GM19455 (cell line): ENCODE measurements around the gene CPT1B.
"Not testable (repeated sequence)": the region's sequence is repeated elsewhere in the genome, so short reads cannot be mapped to it uniquely, and the experiment has no call there.

Experiments
- ATAC-seq: cut with Tn5 transposase; IDR thresholded peaks from one replicate; pipeline ENCODE4 v1.9.1; 2021; ENCODE audit not compliant: unreplicated experiment

CPT1B gene

DNA sequence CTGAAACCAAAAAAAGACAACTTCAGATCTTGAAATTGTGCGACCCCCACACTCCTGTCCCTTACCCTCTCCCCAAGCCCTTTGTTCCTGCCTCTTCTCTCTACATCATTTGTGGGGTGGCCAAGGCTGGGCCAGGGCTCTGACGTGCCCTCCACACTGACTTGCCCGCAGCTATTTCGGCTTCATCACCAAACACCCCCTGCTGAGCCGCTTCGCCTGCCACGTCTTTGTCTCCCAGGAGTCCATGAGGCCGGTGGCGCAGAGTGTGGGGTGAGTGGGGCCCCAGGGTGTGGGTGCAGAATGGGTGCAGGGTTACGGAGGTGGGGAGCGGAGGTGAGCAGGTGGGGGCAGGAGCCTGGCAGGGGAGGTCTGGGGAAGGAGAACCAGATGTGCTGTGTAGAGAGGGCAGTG lies 31.8 kb upstream of the CPT1B start:
- ATAC-seq, result no peak

DNA sequence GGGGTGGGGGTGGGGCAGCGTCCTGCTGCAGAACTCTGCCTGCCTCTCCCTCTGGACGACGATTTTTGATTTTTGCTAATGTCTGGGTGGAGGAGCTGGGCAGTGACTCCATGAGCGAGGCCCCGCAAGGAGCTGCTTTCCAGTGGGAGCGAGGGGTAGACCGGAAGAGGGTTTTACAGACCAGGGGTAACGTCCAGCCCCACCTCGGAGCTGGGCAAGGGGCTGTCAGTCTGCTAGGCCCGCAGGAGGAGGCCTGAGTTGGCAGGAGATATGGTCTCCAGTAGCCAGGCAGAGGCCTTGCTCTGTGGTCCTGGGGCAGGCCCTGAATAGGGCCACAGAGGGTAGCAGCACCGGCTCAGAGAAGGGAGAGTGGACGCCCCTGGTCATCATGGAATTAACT lies 31.4 kb upstream of the CPT1B start:
- no peak for ATAC-seq

DNA sequence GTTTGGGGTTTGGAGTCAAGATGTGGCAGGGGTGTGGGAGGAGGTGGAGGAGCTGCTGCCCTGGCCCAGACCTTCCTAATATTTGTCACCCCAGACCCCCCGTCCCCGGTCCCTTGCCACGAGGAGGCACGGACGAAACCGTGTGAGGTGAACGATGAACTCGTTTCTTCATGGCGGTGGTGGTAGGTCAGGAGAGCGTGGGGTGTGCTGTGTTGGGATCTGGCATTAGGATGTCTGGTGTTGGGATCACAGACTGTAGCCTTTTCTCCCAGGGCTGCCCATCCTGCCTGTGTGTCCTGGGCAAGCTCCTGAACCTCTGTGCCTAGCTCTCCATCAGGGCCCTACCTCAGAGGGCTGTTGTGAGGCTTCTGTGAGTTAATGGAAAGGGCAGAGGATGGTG lies 30.8 kb upstream of the CPT1B start:
- no peak for ATAC-seq

DNA sequence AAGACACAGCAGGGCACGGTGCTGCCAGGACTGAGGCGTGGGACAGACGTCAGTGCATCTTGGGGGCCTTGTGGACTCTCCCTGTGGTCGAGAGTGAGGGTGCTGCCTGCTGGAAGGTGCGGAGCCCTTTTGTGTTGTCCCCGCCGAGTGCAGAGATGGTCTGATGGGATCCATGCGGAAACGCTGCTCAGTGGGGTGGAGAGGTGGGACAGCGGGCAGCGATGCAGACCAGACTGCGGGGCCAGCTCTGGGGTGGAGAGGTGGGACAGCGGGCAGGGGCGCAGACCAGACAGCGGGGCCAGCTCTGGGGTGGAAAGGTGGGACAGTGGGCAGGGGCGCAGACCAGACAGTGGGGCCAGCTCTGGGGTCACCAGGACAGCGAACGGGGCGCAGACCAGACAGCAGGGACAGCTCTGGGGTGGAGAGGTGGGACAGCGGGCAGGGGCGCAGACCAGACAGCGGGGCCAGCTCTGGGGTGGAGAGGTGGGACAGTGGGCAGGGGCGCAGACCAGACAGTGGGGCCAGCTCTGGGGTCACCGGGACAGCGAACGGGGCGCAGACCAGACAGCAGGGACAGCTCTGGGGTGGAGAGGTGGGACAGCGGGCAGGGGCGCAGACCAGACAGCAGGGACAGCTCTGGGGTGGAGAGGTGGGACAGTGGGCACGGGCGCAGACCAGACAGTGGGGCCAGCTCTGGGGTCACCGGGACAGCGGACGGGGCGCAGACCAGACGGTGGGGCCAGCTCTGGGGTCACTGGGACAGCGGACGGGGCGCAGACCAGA lies 30.0 kb upstream of the CPT1B start:
- ATAC-seq, result not testable (repeated sequence)

DNA sequence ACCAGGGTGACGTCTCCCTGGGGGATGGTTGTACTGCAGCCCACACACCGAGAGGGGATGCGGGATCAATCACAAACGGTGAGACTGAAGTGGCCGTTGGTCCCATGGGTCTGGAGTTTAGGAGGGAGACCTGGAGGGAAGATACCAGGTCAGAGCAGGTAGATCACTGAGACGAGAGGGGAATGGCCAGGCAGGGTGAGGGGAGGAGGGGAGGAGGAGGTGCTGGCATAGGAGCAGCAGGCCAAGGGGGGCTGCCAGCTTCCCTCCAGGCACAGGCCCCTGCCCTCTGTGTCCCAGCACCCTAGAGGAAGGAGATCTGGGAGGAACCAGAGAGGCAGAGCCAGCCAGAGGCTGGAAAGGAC lies 29.4 kb upstream of the CPT1B start:
- no peak for ATAC-seq

DNA sequence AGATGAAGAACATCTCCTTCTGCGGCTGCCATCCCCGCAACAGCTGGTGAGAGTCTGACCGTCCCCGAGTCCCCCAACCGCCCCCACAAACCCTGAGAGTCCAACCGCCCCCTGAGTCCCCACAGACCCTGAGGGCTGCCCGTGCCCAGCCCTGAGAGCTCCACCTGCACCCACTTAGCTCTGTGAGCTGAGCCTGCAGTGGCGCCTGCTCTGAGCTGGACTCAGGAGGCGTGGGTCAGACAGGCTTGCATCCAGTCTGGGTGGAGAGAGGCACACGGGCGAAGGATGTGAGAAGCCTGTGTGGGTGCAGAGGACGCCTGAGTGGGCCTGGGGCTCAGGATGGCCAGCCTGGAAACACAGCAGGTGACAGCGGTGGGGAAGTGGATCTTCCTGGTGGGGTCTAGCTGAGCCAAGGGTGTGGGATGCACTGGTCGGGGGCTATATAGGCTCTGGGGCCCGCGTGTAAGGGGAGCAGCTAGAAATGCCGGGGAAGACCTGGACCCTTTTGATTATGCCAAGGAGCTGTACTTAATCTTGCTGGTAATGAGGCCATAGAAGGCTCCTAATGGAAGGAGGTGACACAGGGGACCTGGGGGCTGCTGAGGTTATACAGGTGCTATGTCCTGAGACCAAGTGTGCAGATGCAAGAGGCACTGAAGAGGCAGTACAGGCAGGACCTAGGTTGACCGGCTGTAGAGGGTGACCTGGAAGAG lies 28.9 kb upstream of the CPT1B start:
- no peak for ATAC-seq

DNA sequence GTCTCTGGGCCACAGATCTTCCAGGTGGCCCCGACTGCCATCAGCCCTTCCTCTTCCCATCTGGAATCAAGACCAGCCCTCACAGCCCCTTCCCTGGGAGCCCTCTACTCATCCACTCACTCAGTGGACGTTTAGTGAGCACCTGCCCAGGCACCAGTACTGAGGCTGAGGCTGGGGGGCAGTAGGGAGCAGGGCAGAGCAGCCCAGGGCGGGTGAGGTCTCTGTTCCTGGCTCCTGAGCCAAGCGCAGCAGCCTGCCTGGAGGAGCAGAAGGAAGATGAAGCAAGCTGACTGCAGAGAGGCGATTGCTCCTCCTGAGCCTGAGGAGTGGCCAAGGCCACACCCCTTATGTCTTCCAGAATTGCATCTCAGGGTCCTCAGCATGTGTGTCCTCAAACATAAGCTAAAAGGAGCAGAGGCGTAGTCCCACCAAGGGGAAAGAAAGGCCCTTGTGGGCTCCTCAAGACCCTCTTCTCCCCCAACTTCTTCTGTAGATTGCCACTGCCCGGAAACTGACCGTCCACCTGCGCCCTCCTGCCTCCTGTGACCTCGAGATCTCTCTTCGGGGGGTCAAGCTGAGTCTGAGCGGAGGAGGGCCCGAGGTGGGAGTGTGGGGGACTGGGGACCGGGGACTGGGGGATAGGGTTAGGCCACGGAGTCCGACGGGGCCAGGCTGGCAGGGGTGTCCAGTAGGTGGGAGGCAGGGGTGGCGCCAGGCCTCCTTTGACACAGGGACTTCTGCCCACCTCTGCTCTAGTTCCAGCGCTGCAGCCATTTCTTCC lies 28.1 kb upstream of the CPT1B start:
- no peak for ATAC-seq

DNA sequence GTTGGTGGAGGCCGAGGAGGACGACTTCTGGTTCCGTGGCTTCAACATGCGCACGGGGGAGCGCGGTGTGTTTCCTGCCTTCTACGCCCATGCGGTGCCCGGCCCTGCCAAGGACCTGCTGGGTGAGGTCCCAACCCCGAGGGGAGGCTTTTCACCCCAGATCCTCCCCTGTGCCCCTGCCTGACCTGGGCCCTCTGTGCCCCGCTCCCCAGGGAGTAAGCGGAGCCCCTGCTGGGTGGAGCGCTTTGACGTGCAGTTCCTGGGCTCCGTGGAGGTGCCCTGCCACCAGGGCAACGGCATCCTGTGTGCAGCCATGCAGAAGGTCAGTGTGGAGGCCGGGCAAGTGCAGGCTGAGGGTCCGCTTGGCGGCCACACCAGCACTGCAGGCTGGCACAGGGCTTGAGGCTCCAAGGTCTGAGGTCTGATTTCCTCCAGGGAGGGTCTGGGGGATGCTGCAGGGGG lies 27.4 kb upstream of the CPT1B start:
- no peak for ATAC-seq

DNA sequence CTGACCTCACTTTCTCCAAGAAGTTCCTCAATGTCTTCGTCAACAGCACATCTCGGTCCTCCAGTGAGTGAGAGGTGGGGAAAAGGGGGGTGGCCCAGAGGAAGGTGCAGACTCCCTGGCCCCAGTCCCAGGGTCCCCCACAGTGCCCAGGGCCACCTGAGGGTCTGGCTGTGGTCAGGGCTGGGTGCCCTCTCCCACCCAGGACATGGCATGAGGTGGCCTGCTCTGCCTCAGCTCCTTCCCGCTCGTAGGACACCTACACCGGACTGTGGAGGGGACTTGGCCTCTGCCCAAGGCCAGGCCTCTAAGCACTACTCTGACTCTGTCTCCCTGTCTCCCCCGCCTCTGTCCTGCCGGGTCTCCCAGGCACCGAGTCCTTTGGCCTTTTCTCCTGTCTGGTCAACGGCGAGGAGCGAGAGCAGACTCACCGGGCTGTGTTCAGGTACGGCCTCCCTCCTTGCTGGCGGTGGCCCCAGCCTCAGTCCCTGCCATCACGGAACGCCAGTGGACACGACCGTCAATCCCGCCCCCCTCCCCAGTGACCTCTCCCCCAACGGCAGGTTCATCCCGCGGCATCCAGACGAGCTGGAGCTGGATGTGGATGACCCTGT lies 26.9 kb upstream of the CPT1B start:
- ATAC-seq, result no peak

DNA sequence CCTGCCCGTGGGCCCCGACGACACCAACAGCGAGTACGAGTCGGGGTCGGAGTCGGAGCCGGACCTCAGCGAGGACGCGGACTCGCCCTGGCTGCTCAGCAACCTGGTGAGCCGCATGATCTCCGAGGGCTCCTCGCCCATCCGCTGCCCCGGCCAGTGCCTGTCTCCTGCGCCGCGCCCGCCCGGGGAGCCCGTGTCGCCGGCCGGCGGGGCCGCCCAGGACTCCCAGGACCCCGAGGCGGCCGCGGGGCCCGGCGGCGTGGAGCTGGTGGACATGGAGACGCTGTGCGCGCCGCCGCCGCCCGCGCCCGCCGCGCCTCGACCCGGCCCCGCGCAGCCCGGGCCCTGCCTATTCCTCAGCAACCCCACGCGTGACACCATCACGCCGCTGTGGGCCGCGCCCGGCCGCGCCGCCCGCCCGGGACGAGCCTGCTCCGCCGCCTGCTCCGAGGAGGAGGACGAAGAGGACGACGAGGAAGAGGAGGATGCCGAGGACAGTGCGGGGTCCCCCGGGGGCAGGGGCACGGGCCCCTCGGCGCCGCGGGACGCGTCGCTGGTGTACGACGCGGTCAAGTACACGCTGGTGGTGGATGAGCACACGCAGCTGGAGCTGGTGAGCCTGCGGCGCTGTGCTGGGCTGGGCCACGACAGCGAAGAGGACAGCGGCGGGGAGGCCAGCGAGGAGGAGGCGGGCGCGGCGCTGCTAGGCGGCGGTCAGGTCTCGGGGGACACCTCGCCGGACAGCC lies 26.2 kb upstream of the CPT1B start:
- no peak for ATAC-seq

DNA sequence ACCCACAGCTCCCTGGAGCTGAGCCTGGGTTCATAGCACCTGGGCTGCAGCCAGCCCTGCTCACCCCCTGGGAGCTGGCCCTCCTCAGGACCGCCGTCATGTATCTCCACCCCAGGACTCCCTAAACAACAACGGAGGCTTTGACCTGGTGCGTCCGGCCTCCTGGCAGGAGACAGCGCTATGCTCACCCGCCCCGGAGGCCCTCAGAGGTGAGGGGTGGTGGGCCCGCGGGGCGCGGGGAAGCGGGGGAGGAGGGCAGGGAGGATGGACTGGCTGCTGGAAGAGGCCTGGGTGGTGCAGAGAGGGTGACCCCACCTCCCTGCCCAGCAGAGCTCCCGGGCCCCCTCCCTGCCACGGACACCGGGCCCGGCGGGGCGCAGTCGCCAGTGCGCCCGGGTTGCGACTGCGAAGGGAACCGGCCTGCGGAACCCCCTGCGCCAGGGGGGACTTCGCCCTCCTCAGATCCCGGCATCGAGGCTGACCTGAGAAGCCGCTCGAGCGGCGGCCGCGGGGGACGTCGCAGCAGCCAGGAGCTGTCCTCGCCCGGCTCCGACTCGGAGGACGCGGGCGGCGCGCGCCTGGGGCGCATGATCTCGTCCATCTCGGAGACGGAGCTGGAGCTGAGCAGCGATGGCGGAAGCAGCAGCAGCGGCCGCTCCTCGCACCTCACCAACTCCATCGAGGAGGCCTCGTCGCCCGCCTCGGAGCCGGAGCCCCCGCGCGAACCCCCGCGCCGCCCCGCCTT lies 25.5 kb upstream of the CPT1B start:
- no peak for ATAC-seq

DNA sequence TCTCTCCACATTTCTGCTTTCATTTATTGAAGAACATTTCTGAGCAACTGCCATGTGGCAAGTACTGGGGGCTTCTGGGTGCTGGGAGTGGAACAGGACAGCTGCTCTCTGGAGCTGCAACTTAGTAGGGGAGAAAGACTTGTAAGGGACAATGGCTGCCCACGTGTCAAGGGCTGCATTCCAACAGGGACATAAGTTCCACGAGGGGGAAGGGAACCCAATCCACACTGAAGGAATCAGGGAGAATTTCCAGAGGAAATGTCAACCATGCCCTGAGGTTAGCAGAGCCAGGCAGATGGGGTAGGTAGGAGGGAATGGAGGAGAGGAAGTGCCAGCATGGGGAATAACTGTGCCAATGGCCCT lies 24.1 kb upstream of the CPT1B start:
- ATAC-seq, result no peak

DNA sequence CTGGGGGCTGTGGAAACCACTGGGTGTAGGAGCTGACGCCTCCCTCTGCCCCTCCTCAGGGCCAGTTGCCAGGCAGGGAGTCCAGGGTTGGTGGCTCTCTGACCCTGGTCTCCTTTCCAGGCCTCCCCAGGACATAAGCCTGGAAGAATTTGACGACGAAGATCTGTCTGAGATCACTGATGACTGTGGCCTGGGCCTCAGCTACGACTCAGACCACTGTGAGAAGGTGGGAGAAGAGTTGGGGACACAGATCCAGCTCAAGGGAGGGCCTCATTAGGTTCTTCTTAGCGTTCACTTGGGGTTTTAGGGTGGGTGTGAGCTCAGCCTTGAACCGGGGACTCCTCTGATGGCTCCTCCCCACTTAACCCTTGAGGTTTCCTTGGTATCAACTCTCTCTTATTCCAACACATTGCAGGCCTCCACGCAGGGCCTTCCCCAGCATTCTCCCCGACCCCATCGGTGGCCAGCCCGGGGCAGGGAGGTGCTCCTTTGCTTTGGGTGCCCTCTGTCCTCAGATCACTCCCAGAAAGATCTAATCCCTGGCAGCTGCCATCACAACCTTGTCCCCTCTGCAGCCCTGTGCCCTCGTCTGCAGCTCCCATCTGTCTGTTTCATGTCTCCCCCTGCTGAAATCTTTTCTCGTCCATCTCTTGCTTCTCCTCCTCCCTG lies 23.6 kb upstream of the CPT1B start:
- ATAC-seq, result no peak

DNA sequence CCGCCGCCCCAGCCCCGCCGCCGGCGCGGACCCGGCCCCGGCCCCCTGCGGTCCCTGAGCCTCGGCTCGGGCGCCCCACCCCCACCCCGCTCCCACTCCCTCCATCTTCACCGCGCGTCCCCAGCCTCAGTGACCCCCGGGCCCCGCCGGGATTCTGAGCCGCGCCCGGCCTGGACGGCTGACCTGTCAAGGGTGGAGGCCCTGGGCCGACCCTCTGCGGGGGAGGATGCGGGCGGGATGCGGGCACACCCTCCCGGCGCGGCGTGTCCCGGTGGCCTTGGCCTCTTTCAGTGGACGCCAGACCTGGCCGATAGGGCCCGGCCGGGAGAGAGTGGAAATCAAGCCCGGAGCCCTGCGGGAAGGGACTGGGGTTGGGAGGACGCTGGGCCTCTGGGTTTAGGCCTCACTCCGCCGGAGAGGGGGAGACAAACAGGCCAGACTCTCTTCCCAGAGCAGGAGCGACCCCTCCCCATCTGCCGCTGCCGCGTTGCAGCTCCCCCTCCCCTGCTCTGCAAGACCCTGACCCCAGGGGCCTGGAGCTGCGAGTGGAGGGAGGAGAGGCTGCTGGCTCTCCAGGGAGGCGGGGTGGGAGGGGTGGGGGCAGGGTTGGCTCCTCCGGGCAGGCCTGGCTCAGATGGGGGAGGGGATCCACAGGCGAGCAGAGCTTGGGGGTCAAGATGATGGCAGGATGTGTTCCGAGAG lies 22.9 kb upstream of the CPT1B start:
- no peak for ATAC-seq

DNA sequence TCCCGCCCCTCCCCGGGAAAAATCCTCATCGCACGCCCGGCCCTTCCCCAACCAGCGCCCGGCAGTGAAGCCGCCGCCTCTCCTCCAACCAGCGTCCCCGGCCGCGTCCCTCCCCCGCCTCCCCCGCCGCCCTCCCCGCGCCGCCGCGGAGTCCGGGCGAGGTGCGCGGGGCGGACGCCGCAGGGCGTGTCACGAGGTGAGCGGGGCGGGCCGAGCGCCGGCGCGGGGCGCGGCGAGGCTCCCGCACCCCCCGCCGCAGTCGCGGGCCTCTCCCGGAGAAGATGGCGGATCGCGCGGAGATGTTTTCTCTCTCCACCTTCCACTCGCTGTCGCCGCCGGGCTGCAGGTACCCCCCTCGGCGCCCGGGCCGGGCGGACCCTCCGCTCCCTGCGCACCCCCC lies 22.3 kb upstream of the CPT1B start, which contains the start of gene MAPK8IP2:
Gene MAPK8IP2 (plus strand): TSS at position 256 of the 400 bp plus-strand sequence. CDS start 26 bp downstream, at position 282.
- no peak for ATAC-seq

DNA sequence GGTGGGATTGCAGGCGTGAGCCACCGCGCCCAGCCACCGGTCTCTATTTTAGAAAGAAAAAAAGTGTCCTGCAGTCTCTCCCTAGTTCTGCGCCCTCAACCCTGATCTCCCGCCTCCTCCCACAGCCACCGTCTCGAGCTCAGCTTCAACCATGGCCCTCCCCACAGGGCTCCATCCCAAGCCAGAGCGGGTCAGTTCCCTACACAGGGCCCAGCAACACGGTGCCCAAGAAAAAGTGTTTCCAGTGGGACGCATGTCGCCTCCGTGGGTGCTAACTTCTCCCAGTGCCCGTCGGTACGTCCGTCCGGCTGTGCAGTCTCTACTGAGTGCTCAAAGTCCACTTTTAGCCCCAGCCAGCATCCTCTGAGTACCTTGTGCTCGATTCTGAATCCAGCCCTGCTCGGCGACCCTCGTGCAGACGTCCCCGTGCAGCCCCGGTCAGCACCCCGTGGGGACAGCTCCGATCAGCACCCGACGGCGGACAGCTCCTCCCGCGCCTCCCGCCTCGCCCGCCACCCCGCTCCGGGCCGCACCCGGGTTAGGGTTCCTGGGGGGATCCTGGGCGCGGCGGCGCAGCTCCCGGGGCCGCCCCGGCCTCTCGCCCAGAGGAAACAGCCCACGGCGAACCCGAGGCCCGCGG lies 21.7 kb upstream of the CPT1B start:
- ATAC-seq, result no peak

DNA sequence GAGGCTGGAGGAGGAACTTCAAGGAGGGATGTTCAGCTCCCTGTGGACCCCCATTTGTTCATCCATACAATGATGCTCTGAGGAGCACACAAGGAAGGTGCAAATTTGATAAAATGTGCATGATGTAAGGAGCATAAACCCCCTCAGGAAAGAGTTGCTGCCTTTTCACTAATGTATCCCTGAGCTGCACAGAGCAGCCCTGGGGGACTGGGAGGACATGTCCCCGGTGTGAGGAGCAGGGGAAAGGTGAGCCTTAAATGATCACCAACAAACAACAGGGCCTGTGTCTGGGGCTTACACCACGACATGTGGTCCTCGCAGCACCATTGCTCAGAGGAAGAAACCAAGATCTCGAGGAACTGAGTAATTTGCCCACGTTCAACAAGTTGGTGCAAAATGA lies 18.9 kb upstream of the CPT1B start:
- ATAC-seq, result no peak

DNA sequence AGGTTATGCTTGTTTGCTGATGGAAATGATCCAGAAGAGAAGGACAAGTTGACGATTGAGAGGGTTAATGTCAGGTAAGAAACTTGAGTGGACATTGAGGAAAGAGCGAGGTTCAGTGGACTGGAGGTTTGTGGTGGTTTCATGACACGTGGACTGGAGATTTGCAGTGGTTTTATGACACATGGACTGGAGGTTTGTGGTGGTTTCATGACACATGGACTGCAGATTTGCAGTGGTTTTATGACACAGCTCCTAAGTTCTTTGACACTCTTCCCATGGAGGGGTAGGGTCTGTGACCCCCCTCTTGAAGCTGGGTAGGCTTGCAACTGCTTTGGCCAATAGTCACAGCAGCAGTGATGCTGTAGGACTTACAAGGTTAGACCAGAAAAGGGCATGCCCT lies 17.0 kb upstream of the CPT1B start:
- ATAC-seq, result no peak
